GM12878 (cell line): ENCODE data around the gene OTOF. TPM values are rescaled to one million over a fixed set of nuclear protein-coding genes. Genes with fewer than 3 reads are reported as not detected.

ENCODE experiments used
- ATAC-seq: fragments of 200-7000 bp; cut with Tn5 transposase; 3 replicates; pipeline ENCODE4 v1.9.1; 2020; ENCODE audit warnings: mild to moderate bottlenecking, moderate library complexity
- BruUV-seq: library from RNA; stranded (reverse); fragments of 400-500 nt; replicated peaks from 2 replicates; lab custom pipeline; 2021; lab: Mats Ljungman, UMichigan
- CTCF ChIA-PET: fragments of 300-600 bp; sonication (Branson Sonifier 250); formaldehyde crosslinking; extraction: SDS; loops from one replicate; lab custom pipeline; 2021; ENCODE audit warnings: inconsistent platforms; lab: Yijun Ruan, JAX
- POLR2A ChIA-PET: fragments of 350-600 bp; formaldehyde crosslinking; extraction: SDS; loops from one replicate; lab custom pipeline; 2021; ENCODE audit warnings: inconsistent platforms; lab: Charles Lee
- RAD21 ChIA-PET: fragments of 300-600 bp; sonication (Branson Sonifier 250); formaldehyde crosslinking; loops from one replicate; lab custom pipeline; 2023; ENCODE audit warnings: antibody characterized with exemption; ENCODE audit not compliant: unreplicated experiment; lab: Charles Lee
- SMC1A ChIA-PET: fragments of 300-600 bp; sonication (Branson Sonifier 250); formaldehyde crosslinking; loops from one replicate; lab custom pipeline; 2023; ENCODE audit not compliant: unreplicated experiment, uncharacterized antibody; lab: Charles Lee
- DNase-seq: peaks from one replicate; pipeline ENCODE4 v3.0.0-alpha.2; 2011; ENCODE audit warnings: low read depth, low spot score
- FAIRE-seq: peaks from 3 replicates; lab custom pipeline; 2011; peaks lifted over from hg19 to GRCh38; lab: Jason Lieb, UNC
- H2AFZ ChIP-seq: 2 replicates; pipeline ENCODE4 v1.6.0; 2011; ENCODE audit warnings: low read depth, low read length, control low read depth; ENCODE audit not compliant: control insufficient read depth
- H3K27ac ChIP-seq: 2 replicates; pipeline ENCODE4 v1.5.1; 2011; ENCODE audit warnings: control low read depth; ENCODE audit not compliant: control insufficient read depth, insufficient read depth
- H3K27me3 ChIP-seq, 2 experiments: replicated peaks in 1 of 2; 2 replicates each; pipeline versions ENCODE4 v1.6.0 to v1.6.1; 2011; ENCODE audit warnings: low read length in 1 of 2; ENCODE audit not compliant: control insufficient read depth in 2 of 2, insufficient read depth in 2 of 2
- H3K36me3 ChIP-seq, 2 experiments: 2 replicates each; pipeline ENCODE4 v1.5.1; 2011; ENCODE audit warnings: low read length in 1 of 2; ENCODE audit not compliant: control insufficient read depth in 2 of 2, insufficient read depth in 2 of 2
- H3K4me1 ChIP-seq: 2 replicates; pipeline ENCODE4 v1.6.1; 2011; ENCODE audit warnings: mild to moderate bottlenecking, low read length, moderate library complexity, mixed read lengths; ENCODE audit not compliant: control insufficient read depth, insufficient read depth
- H3K4me2 ChIP-seq: 2 replicates; pipeline ENCODE4 v1.6.0; 2011; ENCODE audit warnings: control low read depth; ENCODE audit not compliant: control insufficient read depth, insufficient read depth
- H3K4me3 ChIP-seq: fragments of 200-600 bp; sonication (generic); 2 replicates; pipeline ENCODE4 v1.5.1; 2016
- H3K79me2 ChIP-seq: 2 replicates; pipeline ENCODE4 v1.6.0; 2011; ENCODE audit warnings: low read length; ENCODE audit not compliant: control insufficient read depth, insufficient read depth
- H3K9ac ChIP-seq: 2 replicates; pipeline ENCODE4 v1.8.0; 2011; ENCODE audit warnings: low read length, control low read depth, mixed read lengths; ENCODE audit not compliant: control insufficient read depth, insufficient read depth
- H3K9me3 ChIP-seq: replicated peaks from 3 replicates; pipeline ENCODE4 v1.5.1; 2011; ENCODE audit warnings: mild to moderate bottlenecking, low read length; ENCODE audit not compliant: control insufficient read depth, insufficient read depth
- H4K20me1 ChIP-seq: 2 replicates; pipeline ENCODE4 v1.6.0; 2011; ENCODE audit not compliant: control insufficient read depth, insufficient read depth
- CEBPZ ChIP-seq: fragments of 150-350 bp; IDR thresholded peaks from 2 replicates; pipeline ENCODE4 v1.6.1; 2016; ENCODE audit warnings: low read depth, low read length
- CREB1 ChIP-seq: IDR thresholded peaks from 2 replicates; pipeline ENCODE4 v1.6.1; 2012; ENCODE audit warnings: low read depth, mild to moderate bottlenecking, inconsistent platforms
- FOS ChIP-seq: IDR thresholded peaks from 3 replicates; pipeline ENCODE4 v1.6.1; 2011; ENCODE audit warnings: borderline replicate concordance; ENCODE audit not compliant: insufficient read length; ENCODE audit errors: extremely low read depth
- FOXK2 ChIP-seq: fragments of 450-650 bp; IDR thresholded peaks from 2 replicates; pipeline ENCODE4 v1.6.1; 2017; ENCODE audit warnings: mild to moderate bottlenecking, moderate library complexity
- GABPA ChIP-seq: IDR thresholded peaks from 2 replicates; pipeline ENCODE4 v1.6.1; 2014; ENCODE audit warnings: antibody characterized with exemption, low read depth, mild to moderate bottlenecking, inconsistent platforms
- HDAC2 ChIP-seq: fragments of 200-600 bp; sonication (generic); IDR thresholded peaks from 2 replicates; pipeline ENCODE4 v1.6.1; 2017
- KDM1A ChIP-seq: fragments of 200-600 bp; sonication (generic); IDR thresholded peaks from 2 replicates; pipeline ENCODE4 v1.6.1; 2016; ENCODE audit warnings: borderline replicate concordance
- MTA2 ChIP-seq: fragments of 450-650 bp; IDR thresholded peaks from 2 replicates; pipeline ENCODE4 v1.6.1; 2016; ENCODE audit warnings: low read depth, mild to moderate bottlenecking, moderate library complexity
- PBX3 ChIP-seq: IDR thresholded peaks from 2 replicates; pipeline ENCODE4 v1.6.1; 2011; ENCODE audit warnings: mild to moderate bottlenecking, low read depth, low read length, moderate library complexity; ENCODE audit not compliant: insufficient replicate concordance
- POLR2AphosphoS2 ChIP-seq: IDR thresholded peaks from 2 replicates; pipeline ENCODE4 v1.6.1; 2011; ENCODE audit warnings: low read depth, mild to moderate bottlenecking, low read length, improper control_type of control experiment, moderate library complexity
- RELB ChIP-seq: fragments of 450-650 bp; IDR thresholded peaks from 2 replicates; pipeline ENCODE4 v1.6.1; 2017; ENCODE audit warnings: low read depth, mild to moderate bottlenecking, moderate library complexity
- REST ChIP-seq: IDR thresholded peaks from 2 replicates; pipeline ENCODE4 v1.6.1; 2012; ENCODE audit warnings: mild to moderate bottlenecking, low read depth, low read length
- RUNX3 ChIP-seq: IDR thresholded peaks from 2 replicates; pipeline ENCODE4 v1.6.1; 2012; ENCODE audit warnings: low read length, inconsistent platforms
- SP1 ChIP-seq: IDR thresholded peaks from one replicate; pipeline ENCODE4 v1.6.1; 2011; ENCODE audit warnings: low read depth, low read length
- TAF1 ChIP-seq: IDR thresholded peaks from 2 replicates; pipeline ENCODE4 v1.6.1; 2011; ENCODE audit warnings: mild to moderate bottlenecking, low read depth, low read length, borderline replicate concordance
- ZNF207 ChIP-seq: fragments of 450-650 bp; IDR thresholded peaks from 2 replicates; pipeline ENCODE4 v1.6.1; 2014; ENCODE audit warnings: antibody characterized with exemption, mild to moderate bottlenecking, borderline replicate concordance
- WGBS: methylation state at CpG from one replicate; pipeline ENCODE4 v1.1.6; 2016; ENCODE audit warnings: low lambda C conversion rate; ENCODE audit not compliant: insufficient replicate concordance, insufficient coverage; ENCODE audit errors: missing lambda C conversion rate; 5-methylcytosine and 5-hydroxymethylcytosine counted together
- in situ Hi-C: fragments of 300-500 bp; cut with MboI; formaldehyde crosslinking; loops from 9 replicates; pipeline ENCODE4 v1.14.3; 2018; ENCODE audit warnings: mixed read lengths
- intact Hi-C: fragments of 100-400 bp; cut with micrococcal nuclease; formaldehyde crosslinking; loops from one replicate; pipeline ENCODE4 v1.14.2; 2022; ENCODE audit not compliant: unreplicated experiment
- polyA plus RNA-seq, 11 experiments: library from polyadenylated mRNA; depleted of rRNA in 4 of 11; unstranded in 6 of 11; stranded (reverse) in 5 of 11; fragments of >200 nt; fragmentation: Nextera tagmentation in 4 of 11; fragmentation: Illumina TruSeq in 1 of 11; extraction: Ambion mirVana in 4 of 11; extraction: Trizol in 1 of 11; gene quantifications; 1 replicate in 1 of 11; 2 replicates in 10 of 11; pipeline versions ENCODE4 v1.2.1 to v1.2.3, GENCODE V29; 2011 to 2016; ENCODE audit warnings: inconsistent platforms in 2 of 11, missing spikeins in 2 of 11, low read depth in 1 of 11
- total RNA-seq, 4 experiments: library from RNA; depleted of rRNA in 3 of 4; stranded (reverse); fragments of >200 nt in 3 of 4; fragmentation: Illumina TruSeq in 1 of 4; extraction: Trizol in 1 of 4; gene quantifications; 2 replicates each; pipeline versions ENCODE4 v1.2.1 to v1.2.3, GENCODE V29; 2013 to 2021

OTOF gene
- total and polyA plus RNA-seq, 10 of the 15 experiments (the other 5 are each of a cell fraction or from before 2014, with no cell fraction given), result under 0.01 to 0.31 (median 0.07) TPM; not detected in 6

GRCh38 chr2:26461601-26462023, 16.3 kb downstream of the OTOF start:
- ATAC-seq (no peak), FAIRE-seq (no peak), DNase-seq (no peak)
- no peaks in the 10 kb centered on the region for H3K27me3 ChIP-seq
- H3K36me3 ChIP-seq, result no peaks in the 10 kb centered on the region
- no peaks in the 10 kb centered on the region for H3K9me3 ChIP-seq
- no peak overlapping the region for H3K27ac ChIP-seq
- CTCF ChIA-PET, result interaction anchor here (0.7 kb wide), 1 partner anchor 1321 kb away, joined by 4 read pairs; no protein-coding TSS in a partner anchor
- in situ Hi-C loops, result no loop called here
- H2AFZ ChIP-seq, result no peak overlapping the region
- H3K79me2 ChIP-seq, result no peaks in the 10 kb centered on the region
- intact Hi-C loops, result no loop called here
- H3K4me1 ChIP-seq, result no peaks in the 10 kb centered on the region
- 62% methylated on average over 19 of the region's 19 CpGs for WGBS
- POLR2A ChIA-PET, result no interaction called here
- RAD21 ChIA-PET, result no interaction called here
- H4K20me1 ChIP-seq, result no peaks in the 10 kb centered on the region
- no TSS peak for BruUV-seq
- SMC1A ChIA-PET, result no interaction called here
- H3K4me2 ChIP-seq, result no peak overlapping the region
- no peak overlapping the region for H3K4me3 ChIP-seq
- H3K9ac ChIP-seq, result no peak overlapping the region
- TF ChIP-seq MTA2, result no peak
- no peak for TF ChIP-seq POLR2AphosphoS2
- TF ChIP-seq SP1, result no peak
- TF ChIP-seq RUNX3, result no peak
- TF ChIP-seq CEBPZ, result no peak
- TF ChIP-seq REST, result no peak
- no peak for TF ChIP-seq GABPA
- no peak for TF ChIP-seq CREB1
- no peak for TF ChIP-seq HDAC2
- no peak for TF ChIP-seq FOXK2
- no peak for TF ChIP-seq TAF1
- TF ChIP-seq KDM1A, result no peak
- no peak for TF ChIP-seq PBX3
- no peak for TF ChIP-seq FOS
- no peak for TF ChIP-seq RELB
- no peak for TF ChIP-seq ZNF207
